ENCODE results near the gene PHEX.
A peak's percentile ranks its signal among the peaks of the same experiment; 100 is the strongest.

Gene PHEX

DNA sequence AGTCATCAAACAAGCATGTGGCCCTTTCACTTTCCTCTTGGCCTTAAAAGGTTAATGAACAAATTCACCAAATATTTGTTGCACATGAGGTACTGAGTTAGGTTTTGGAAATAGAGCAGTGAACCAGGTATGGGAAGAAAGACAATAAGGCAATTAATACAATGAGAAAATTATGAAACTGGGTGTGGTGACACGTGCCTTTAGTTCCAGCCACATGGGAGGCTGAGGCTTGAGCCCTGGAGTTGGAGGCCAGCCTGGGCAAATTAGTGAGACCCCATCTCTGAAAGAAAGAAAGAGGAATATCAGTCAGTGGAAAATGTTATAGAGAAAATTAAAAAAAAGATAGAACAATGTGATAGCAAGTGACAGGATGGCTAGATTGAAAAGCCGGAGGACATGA lies 8.1 kb downstream of the PHEX start:
- no peak for DNase-seq (ENCODE audit: low spot score)

DNA sequence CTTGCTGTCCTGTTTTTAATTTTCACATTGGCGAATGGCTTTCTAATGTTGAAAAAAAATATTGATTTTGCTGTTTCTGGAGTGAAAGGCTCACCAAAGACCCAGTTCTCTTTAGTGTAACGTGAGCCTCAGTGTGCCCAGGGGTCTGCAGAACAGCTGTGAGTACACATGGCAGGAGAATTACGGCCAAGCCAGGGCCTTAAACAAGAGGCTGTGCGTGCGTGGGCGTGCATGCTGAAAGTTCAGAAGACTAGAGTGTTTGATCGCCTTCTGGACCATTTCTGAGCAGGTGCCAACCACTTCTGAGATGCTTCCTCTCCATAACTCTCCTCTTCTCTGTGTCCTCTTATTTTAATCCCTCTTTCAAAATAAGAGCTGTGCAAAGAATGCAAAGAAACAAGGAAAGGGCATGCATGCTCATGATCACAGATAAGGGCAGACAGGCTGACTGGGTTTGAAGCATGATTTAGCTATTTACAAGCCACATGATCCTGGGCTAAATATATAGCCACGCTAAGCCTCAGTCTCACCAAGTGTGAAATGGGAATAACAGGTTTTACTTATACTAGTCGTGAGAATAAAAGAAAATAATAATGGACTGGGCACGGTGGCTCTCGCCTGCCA lies 9.9 kb downstream of the PHEX start:
- DNase-seq (ENCODE audit: low spot score): no peak

GRCh38 chrX:22043872-22044271 lies 11.7 kb downstream of the PHEX start:
- DNase-seq (ENCODE audit: low spot score): no peak

- no peak for DNase-seq (ENCODE audit: low spot score)
Measured at GRCh38 chrX:22047468-22047867, 15.3 kb downstream of the PHEX start.

DNA sequence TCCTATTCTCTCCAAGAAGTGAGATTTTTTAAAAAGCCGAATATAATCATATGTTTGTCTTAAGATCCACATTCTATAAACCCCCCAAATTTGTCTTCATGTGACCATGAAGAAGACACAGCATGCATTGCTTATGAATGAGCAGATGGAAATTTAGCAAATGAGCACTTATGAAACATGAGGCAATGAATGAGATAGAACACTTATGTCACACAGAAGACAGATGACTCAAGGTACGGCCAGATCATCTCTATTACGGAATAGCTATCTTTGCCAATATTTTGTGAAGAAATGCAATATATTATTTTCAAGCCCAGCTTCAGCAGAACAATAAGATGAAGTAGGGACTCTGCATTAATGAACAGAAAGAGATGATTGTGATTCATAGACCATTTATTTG lies 21.4 kb downstream of the PHEX start:
- DNase-seq (ENCODE audit: low spot score): no peak

DNA sequence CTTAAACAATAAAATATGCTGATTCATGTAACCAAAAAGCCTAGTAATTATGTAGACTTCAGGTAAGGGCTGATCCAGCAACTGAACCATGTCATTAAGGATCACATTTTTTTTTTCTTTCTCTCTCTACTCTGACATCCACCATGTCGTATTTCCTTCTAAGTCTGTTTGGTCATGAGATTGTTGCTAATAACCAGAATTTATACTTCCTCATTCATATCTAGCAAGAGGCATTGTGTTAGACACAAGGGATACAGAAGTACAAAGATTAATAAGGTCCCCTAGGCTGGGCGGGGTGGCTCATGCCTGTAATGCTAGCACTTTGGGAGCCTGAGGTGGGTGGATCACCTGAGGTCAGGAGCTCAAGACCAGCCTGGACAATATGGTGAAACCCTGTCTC lies 24.1 kb downstream of the PHEX start:
- no peak for DNase-seq (ENCODE audit: low spot score)

- no peak for DNase-seq (ENCODE audit: low spot score)
Measured at GRCh38 chrX:22057667-22058066, 25.5 kb downstream of the PHEX start.

GRCh38 chrX:22059775-22060174 lies 27.6 kb downstream of the PHEX start:
- DNase-seq (ENCODE audit: low spot score): no peak

DNA sequence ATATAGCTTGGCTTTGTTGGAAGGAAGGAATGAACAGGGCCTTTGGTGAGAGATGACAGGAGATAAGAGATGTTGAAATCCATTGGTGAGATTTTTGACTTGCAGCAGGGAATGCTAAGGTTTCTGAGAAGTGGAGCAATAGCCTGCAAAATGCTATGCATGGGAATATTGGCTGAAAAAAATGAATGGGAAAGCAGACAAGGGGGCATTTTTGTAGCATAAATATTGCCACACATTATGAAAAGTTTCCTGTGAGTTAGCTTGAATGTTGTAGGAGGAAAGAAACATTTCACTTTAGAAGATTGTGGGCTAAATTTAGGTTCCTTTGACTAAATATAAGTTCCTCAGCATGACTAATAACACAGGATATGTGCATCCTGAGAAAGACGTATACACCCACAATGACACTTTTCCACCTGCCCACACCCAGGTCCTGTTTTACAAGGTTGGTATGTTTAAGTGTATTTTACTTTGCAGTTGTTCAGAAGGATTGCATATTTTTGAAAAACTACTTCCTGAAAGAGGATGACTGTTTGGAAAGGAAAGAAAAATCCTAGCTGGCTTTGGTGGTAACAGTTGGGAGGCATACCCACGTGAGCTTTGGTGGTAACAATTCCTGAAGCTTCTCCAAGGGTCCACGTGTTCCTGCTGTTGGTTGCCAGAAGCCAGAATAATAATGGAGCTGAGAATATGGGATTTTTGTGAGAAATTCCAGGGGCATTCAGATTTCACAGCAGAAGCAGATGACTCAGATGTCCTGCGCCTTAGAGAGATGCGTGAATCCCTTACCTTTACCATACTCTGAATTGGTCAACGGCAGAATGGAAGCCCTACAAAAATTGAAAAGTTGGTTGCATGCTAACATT lies 28.5 kb downstream of the PHEX start:
- DNase-seq (ENCODE audit: low spot score): no peak

- DNase-seq (ENCODE audit: low spot score): no peak
Measured at GRCh38 chrX:22063284-22063683, 31.2 kb downstream of the PHEX start.

GRCh38 chrX:22069586-22069985 lies 37.5 kb downstream of the PHEX start:
- DNase-seq (ENCODE audit: low spot score): no peak

DNA sequence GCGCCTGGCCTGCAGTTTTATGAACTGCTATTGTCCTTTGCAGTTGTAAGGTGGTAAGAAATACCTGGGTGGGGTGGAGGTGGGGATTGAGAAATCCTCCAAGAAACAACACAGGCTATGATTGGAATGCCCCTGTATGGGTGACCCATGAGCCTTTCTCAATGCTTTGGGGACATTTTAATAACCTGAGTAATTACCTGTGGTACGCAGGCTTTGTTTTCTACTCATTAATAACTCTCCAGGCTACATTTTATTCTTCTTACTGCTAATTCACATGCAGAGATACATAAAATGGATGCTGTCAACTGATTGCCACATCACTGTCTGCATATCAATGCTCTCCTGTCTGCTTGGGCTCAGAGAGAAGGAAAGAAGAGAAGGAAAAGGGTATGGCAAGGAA lies 41.8 kb downstream of the PHEX start:
- no peak for DNase-seq (ENCODE audit: low spot score)

DNA sequence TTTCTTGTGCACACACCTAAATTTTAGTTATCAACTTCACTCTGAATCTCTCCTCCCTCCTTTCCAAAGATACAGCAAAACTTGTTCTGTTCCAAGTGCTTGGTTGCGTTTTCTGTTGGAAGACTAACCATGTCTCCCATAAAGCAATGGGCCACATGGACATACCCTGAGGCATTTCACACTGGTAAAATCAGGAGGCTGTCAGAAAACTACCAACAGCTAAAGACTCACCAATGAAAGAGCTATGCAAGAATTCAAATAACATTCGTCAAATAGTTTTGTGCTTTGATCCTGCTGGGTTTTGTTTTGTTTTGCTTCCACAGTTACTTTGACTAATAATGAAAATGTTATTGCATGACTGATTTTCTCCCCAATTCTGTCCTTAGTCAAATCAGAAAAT lies 46.0 kb downstream of the PHEX start:
- DNase-seq (ENCODE audit: low spot score): no peak

DNA sequence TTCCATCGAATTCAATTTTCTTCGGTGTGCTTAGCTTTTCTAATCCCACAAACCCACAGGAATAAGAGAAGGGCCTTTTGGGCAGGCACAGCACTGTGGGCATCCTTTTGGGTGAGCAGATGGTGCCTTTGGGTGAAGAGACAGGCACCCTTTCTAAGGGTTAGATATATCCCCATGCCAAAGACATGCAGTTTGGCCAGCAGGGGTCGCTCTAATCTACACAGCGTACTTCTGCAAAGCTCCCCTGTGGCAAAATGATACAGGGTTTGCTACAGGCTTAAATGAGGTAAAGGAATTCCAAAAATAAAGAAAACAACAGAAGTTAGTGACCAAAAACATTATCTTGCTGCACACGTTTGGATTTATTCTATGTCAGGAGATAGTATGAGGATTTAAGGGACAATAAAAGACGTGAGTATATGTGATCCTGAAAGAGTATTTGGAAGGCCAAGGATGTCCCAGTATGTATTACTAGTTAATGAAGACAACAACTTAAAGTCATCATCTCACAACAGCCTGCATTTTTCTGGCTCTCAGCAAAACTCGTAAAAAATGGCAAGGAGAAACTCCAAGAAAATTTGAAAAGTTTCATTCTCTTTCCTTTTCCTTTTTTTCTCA lies 49.5 kb downstream of the PHEX start:
- DNase-seq (ENCODE audit: low spot score): peak; percentile 33

GRCh38 chrX:22086003-22086402 lies 53.9 kb downstream of the PHEX start:
- DNase-seq (ENCODE audit: low spot score): no peak

DNA sequence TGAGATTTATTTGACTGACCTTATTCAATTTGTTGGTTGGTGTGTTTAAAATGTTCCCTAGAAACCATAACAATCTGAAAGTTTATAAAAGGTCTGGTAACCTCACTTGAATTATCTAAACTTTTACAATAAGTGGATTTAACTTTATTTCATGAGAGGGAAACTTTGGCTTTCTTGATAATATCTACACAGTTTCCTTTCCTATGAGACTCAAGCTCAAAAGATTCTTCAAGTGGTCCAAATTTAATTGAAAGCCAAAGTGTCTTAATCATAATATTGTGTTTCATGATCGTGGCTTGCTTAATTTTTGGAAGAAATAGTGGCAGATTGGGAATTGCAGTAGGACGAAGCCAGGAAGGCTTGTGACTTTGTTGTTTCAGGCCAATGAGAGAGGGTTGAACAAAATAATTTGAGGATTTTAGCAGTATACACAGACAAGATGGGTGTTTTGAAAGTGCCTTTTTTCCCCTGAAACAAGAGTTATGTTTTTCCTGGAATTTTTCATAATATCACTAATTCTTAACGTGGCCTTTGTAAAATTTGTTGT lies 55.0 kb downstream of the PHEX start:
- no peak for DNase-seq (ENCODE audit: low spot score)

- DNase-seq (ENCODE audit: low spot score): no peak
Measured at GRCh38 chrX:22088326-22088725, 56.2 kb downstream of the PHEX start.

GRCh38 chrX:22090181-22090580 lies 58.1 kb downstream of the PHEX start:
- DNase-seq (ENCODE audit: low spot score): no peak

- no peak for DNase-seq (ENCODE audit: low spot score)
Measured at GRCh38 chrX:22093550-22093949, 61.4 kb downstream of the PHEX start.

GRCh38 chrX:22095286-22095685 lies 63.2 kb downstream of the PHEX start:
- DNase-seq (ENCODE audit: low spot score): no peak

DNA sequence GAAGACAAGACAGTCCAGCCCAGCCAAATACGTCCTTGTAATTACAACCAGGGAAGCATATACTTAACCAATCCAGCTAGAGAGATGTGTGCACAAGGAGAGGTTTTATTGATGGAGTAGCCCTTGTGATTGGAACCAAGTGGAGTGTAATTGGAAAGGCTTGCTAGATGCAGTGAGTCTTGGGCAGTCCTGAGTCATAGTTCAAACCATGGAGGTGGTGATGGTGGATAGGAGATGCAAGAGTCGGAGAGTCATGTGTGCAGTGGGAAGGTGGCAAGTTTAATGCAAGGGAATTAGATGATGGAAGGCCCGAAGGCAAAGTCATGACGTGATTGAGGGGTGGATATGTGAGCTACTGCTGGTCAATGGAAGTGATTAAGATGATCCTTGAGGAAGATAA lies 63.7 kb downstream of the PHEX start:
- DNase-seq (ENCODE audit: low spot score): no peak

DNA sequence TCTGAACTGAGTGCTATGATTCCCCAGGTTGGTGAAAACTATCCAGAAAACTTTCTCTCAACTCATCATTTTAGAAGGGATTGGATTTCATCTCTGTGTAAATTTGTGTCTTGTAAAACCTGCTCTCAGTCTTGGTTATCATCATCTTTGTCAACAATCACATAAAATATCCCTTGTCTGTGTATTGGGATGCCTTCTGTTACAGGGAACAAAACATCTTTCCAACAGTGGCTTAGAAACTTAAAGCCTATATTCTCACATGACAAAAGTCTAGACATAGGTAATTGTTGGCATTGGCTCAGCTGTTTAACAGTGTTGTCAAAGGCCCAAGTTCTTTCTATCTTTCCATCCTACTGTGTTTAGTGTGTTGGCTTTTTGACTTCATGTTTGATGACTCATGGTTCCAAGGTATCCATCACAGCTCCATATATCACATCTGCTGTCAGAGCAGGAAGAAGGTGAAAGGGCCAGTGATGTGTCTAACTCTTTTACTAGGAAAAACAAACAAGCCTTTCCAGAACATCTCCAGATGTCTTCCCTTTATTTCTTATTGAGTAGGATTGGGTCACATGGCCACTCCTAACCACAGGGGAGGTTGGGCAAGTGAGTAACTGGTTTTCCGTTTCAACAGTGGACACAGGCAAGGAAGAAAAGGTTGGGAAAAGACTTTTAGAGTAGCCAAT lies 65.0 kb downstream of the PHEX start:
- DNase-seq (ENCODE audit: low spot score): no peak

Measured in hematopoietic multipotent progenitor cell treated with erythropoietin and hydrocortisone succinate and interleukin-3 and kit ligand, for 17 days (in vitro differentiated cells).